Vagina (tissue), 2 donors: ENCODE data around the gene VEZT.

Experiments
- POLR2A ChIP-seq, 2 donors: fragments of 450-650 bp; IDR thresholded peaks; one replicate each; pipeline ENCODE4 v1.6.1; 2017; ENCODE audit warnings: antibody characterized with exemption in 2 of 2, mild to moderate bottlenecking in 2 of 2, moderate library complexity in 2 of 2
- POLR2AphosphoS5 ChIP-seq, 2 donors: sonication (generic); formaldehyde crosslinking; IDR thresholded peaks; one replicate each; pipeline ENCODE4 v1.9.0; 2017; ENCODE audit warnings: antibody characterized with exemption in 2 of 2, mild to moderate bottlenecking in 2 of 2, low read depth in 1 of 2; ENCODE audit not compliant: insufficient read depth in 1 of 2
- TF ChIP-seq, protein P1 (sequence below), 3 experiments: fragments of 450-650 bp in 2 of 3; fragments of 200-600 bp in 1 of 3; sonication (generic) in 1 of 3; IDR thresholded peaks; one replicate each; pipeline ENCODE4 v1.5.1; 2017 to 2019; ENCODE audit warnings: antibody characterized with exemption in 3 of 3, mild to moderate bottlenecking in 2 of 3, moderate library complexity in 2 of 3

DNA sequence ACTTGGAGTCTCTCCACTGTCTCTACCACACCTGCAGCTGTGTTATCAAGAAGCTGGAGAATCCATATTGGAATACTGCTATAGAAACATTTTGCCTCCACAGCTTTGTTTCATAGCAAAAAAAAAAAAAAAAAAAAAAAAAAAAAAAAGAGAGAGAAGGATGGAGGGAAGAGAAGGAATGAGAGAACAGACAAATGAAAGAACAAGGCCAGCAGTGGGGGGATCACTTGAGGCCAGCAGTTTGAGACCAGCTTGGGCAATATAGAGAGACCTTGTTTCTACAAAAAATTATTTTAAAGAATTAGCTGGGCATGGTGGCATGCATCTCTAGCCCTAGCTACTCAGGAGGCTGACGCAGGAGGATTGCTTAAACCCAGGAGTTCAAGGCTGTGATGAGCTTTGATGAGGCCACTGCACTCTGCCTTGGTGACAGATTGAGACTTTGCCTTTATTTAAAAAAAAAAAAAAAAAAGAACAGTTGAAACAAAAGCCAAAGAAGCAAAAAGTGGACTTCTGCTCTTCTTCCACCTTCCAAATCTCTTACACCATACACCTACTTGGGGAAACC lies 8.1 kb downstream of the VEZT start:
- TF ChIP-seq, protein P1, sequence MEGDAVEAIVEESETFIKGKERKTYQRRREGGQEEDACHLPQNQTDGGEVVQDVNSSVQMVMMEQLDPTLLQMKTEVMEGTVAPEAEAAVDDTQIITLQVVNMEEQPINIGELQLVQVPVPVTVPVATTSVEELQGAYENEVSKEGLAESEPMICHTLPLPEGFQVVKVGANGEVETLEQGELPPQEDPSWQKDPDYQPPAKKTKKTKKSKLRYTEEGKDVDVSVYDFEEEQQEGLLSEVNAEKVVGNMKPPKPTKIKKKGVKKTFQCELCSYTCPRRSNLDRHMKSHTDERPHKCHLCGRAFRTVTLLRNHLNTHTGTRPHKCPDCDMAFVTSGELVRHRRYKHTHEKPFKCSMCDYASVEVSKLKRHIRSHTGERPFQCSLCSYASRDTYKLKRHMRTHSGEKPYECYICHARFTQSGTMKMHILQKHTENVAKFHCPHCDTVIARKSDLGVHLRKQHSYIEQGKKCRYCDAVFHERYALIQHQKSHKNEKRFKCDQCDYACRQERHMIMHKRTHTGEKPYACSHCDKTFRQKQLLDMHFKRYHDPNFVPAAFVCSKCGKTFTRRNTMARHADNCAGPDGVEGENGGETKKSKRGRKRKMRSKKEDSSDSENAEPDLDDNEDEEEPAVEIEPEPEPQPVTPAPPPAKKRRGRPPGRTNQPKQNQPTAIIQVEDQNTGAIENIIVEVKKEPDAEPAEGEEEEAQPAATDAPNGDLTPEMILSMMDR (IDR thresholded peaks at IDR 0.05) = no peak
- TF ChIP-seq POLR2A (IDR thresholded peaks at IDR 0.05) = no peak
- TF ChIP-seq POLR2AphosphoS5 (IDR thresholded peaks at IDR 0.05; ENCODE audit: insufficient read depth in 1 of 2, low read depth in 1 of 2) = no peak
